Ishikawa (cell line): ENCODE measurements around the gene DCDC2.

Source experiments
- CEBPB ChIP-seq: IDR thresholded peaks from 2 replicates; pipeline ENCODE4 v1.6.1; 2012
- CREB1 ChIP-seq: IDR thresholded peaks from 2 replicates; pipeline ENCODE4 v1.6.1; 2012; ENCODE audit warnings: low read depth
- EGR1 ChIP-seq: IDR thresholded peaks from 2 replicates; pipeline ENCODE4 v1.6.1; 2012
- EP300 ChIP-seq: IDR thresholded peaks from 2 replicates; pipeline ENCODE4 v1.6.1; 2012; ENCODE audit warnings: borderline replicate concordance
- FOXM1 ChIP-seq: IDR thresholded peaks from 2 replicates; pipeline ENCODE4 v1.6.1; 2012; ENCODE audit warnings: low read depth, borderline replicate concordance
- MAX ChIP-seq: IDR thresholded peaks from 2 replicates; pipeline ENCODE4 v1.6.1; 2012
- NFIC ChIP-seq: IDR thresholded peaks from 2 replicates; pipeline ENCODE4 v1.6.1; 2012
- RAD21 ChIP-seq: IDR thresholded peaks from 2 replicates; pipeline ENCODE4 v1.6.1; 2012; ENCODE audit warnings: low read depth
- REST ChIP-seq: IDR thresholded peaks from 2 replicates; pipeline ENCODE4 v1.6.1; 2012; ENCODE audit warnings: low read depth, mild to moderate bottlenecking
- TAF1 ChIP-seq: IDR thresholded peaks from 2 replicates; pipeline ENCODE4 v1.6.1; 2012; ENCODE audit warnings: low read depth, mild to moderate bottlenecking
- TCF12 ChIP-seq: IDR thresholded peaks from 2 replicates; pipeline ENCODE4 v1.6.1; 2012; ENCODE audit warnings: low read depth
- TEAD4 ChIP-seq: IDR thresholded peaks from 2 replicates; pipeline ENCODE4 v1.6.1; 2012
- USF1 ChIP-seq: IDR thresholded peaks from 2 replicates; pipeline ENCODE4 v1.6.1; 2012
- YY1 ChIP-seq: IDR thresholded peaks from 2 replicates; pipeline ENCODE4 v1.6.1; 2012; ENCODE audit warnings: low read depth
- ZBTB7A ChIP-seq: IDR thresholded peaks from 2 replicates; pipeline ENCODE4 v1.6.1; 2012; ENCODE audit warnings: low read depth

Gene DCDC2

GRCh38 chr6:24140591-24140990 is 217.3 kb downstream of the DCDC2 start:
- no peak for TF ChIP-seq EGR1
- no peak for TF ChIP-seq FOXM1
- TF ChIP-seq CREB1 = no peak
- no peak for TF ChIP-seq REST
- TF ChIP-seq TCF12 = no peak
- TF ChIP-seq TAF1 = no peak
- TF ChIP-seq USF1 = no peak
- TF ChIP-seq CEBPB = no peak
- TF ChIP-seq TEAD4 = no peak
- TF ChIP-seq YY1 = no peak
- no peak for TF ChIP-seq ZBTB7A
- TF ChIP-seq NFIC = no peak
- TF ChIP-seq RAD21 = no peak
- no peak for TF ChIP-seq MAX
- no peak for TF ChIP-seq EP300

GRCh38 chr6:24139639-24140038 is 218.2 kb downstream of the DCDC2 start:
- no peak for TF ChIP-seq MAX
- no peak for TF ChIP-seq YY1
- TF ChIP-seq EGR1 = no peak
- no peak for TF ChIP-seq RAD21
- no peak for TF ChIP-seq CREB1
- TF ChIP-seq USF1 = no peak
- TF ChIP-seq TAF1 = no peak
- no peak for TF ChIP-seq ZBTB7A
- no peak for TF ChIP-seq NFIC
- TF ChIP-seq FOXM1 = no peak
- no peak for TF ChIP-seq EP300
- TF ChIP-seq TCF12 = no peak
- no peak for TF ChIP-seq REST
- TF ChIP-seq CEBPB = no peak
- no peak for TF ChIP-seq TEAD4

GRCh38 chr6:24139080-24139479 is 218.8 kb downstream of the DCDC2 start:
- TF ChIP-seq EGR1 = no peak

GRCh38 chr6:24131751-24132150 is 226.1 kb downstream of the DCDC2 start:
- TF ChIP-seq NFIC (no peak), EGR1 (no peak), TCF12 (no peak), RAD21 (no peak), FOXM1 (no peak), REST (no peak), EP300 (no peak), TAF1 (no peak), YY1 (no peak), ZBTB7A (no peak), TEAD4 (no peak)

GRCh38 chr6:24127316-24127715 is 230.5 kb downstream of the DCDC2 start:
- TF ChIP-seq REST (no peak), ZBTB7A (no peak), EP300 (no peak)
